ENCODE measurements around the gene PLCB4. TPM values are rescaled to one million over a fixed set of nuclear protein-coding genes. Genes with fewer than 3 reads are reported as not detected.

Gene PLCB4
- total RNA-seq, 1 experiment from 2014 or later = 10.1 TPM

- Histone ChIP-seq H3K79me2 (ENCODE audit: insufficient read depth, low read length) (no peaks in the 10 kb centered on the region), H2BK12ac (ENCODE audit: insufficient read length, low read depth, low read length) (no peak overlapping the region), H3T11ph (ENCODE audit: low read length) (no peak overlapping the region), H4K20me1 (ENCODE audit: control insufficient read depth, insufficient read depth, insufficient read length) (no peaks in the 10 kb centered on the region), H2AK5ac (ENCODE audit: insufficient read length, low read length) (no peak overlapping the region), H3K4me2 (ENCODE audit: insufficient read depth, insufficient read length, low read length) (no peak overlapping the region), H3K56ac (ENCODE audit: insufficient read length, low read depth, low read length) (no peak overlapping the region), H3K23ac (ENCODE audit: insufficient read length, low read depth, low read length) (no peak overlapping the region), H3K18ac (ENCODE audit: insufficient read length, low read depth, low read length) (no peak overlapping the region), H4K91ac (ENCODE audit: insufficient read length, low read depth, low read length) (no peak overlapping the region), H3K23me2 (ENCODE audit: insufficient read length, low read depth, low read length, poor library complexity, severe bottlenecking) (no peaks in the 10 kb centered on the region), H3K27me3 (ENCODE audit: insufficient read depth, low read length) (peaks cover under 1% of the 10 kb centered on the region; the same call in 1 of the 2 replicates), H3K4me1 (ENCODE audit: insufficient read depth, low read length) (no peaks in the 10 kb centered on the region), H2BK20ac (ENCODE audit: low read depth, low read length, poor library complexity, severe bottlenecking) (no peak overlapping the region), H3K27ac (ENCODE audit: insufficient read length, low read depth, low read length) (no peak overlapping the region), H2BK5ac (ENCODE audit: insufficient read length, low read length) (no peak overlapping the region), H3K9ac (ENCODE audit: extremely low read depth, insufficient read length, low read length) (no peak overlapping the region), H4K8ac (replicated peaks; ENCODE audit: insufficient read length, low read depth, low read length) (no peak overlapping the region), H3K9me3 (ENCODE audit: control insufficient read depth, low read depth, low read length) (no peaks in the 10 kb centered on the region), H2BK15ac (ENCODE audit: low read depth, low read length) (no peak overlapping the region), H2AFZ (ENCODE audit: low read length) (no peak overlapping the region), H4K5ac (ENCODE audit: insufficient read length, low read depth, low read length) (no peak overlapping the region), H2BK120ac (ENCODE audit: low read depth, low read length, poor library complexity, severe bottlenecking) (no peak overlapping the region), H3K4ac (ENCODE audit: low read depth, low read length) (no peak overlapping the region), H3K79me1 (ENCODE audit: insufficient read depth, low read depth, low read length, poor library complexity, severe bottlenecking) (no peaks in the 10 kb centered on the region), H3K14ac (ENCODE audit: insufficient read depth, low read length) (no peak overlapping the region)
- H3K4me3 Mint-ChIP-seq = no peak overlapping the region
- H3K27ac Mint-ChIP-seq = no peak overlapping the region
- peaks cover 29% of the 10 kb centered on the region for H3K27me3 Mint-ChIP-seq (ENCODE audit: low read depth)
- H3K36me3 Mint-ChIP-seq (ENCODE audit: insufficient read depth in 1 of 3, low read depth in 3 of 3) = no peaks in the 10 kb centered on the region
- H3K9me3 Mint-ChIP-seq = no peaks in the 10 kb centered on the region
- peaks cover 2 to 8% of the 10 kb centered on the region in 2 experiments; a peak in 2 of 4 replicates for H3K4me1 Mint-ChIP-seq
- no peak for DNase-seq
- no CpG with 5 or more reads among the region's 2 CpGs for WGBS (ENCODE audit: extremely low coverage, insufficient read length, low lambda C conversion rate)
- TF ChIP-seq, protein P1, sequence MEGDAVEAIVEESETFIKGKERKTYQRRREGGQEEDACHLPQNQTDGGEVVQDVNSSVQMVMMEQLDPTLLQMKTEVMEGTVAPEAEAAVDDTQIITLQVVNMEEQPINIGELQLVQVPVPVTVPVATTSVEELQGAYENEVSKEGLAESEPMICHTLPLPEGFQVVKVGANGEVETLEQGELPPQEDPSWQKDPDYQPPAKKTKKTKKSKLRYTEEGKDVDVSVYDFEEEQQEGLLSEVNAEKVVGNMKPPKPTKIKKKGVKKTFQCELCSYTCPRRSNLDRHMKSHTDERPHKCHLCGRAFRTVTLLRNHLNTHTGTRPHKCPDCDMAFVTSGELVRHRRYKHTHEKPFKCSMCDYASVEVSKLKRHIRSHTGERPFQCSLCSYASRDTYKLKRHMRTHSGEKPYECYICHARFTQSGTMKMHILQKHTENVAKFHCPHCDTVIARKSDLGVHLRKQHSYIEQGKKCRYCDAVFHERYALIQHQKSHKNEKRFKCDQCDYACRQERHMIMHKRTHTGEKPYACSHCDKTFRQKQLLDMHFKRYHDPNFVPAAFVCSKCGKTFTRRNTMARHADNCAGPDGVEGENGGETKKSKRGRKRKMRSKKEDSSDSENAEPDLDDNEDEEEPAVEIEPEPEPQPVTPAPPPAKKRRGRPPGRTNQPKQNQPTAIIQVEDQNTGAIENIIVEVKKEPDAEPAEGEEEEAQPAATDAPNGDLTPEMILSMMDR (conservative IDR thresholded peaks at IDR 0.05) = no peak
Observed at GRCh38 chr20:9500121-9500520, 431.2 kb downstream of the PLCB4 start.
